HFF-Myc (cell line): ENCODE data around the gene SLC12A7.

Experiments used
- DNase-seq: peaks from one replicate; pipeline ENCODE4 v3.0.0-alpha.2; 2011; ENCODE audit warnings: low read depth; ENCODE audit errors: extremely low read depth
- H3K4me3 ChIP-seq: replicated peaks from 2 replicates; pipeline ENCODE4 v1.5.1; 2011; ENCODE audit warnings: low read depth, mild to moderate bottlenecking, control low read depth, low read length
- TF ChIP-seq, protein P1 (sequence below): IDR thresholded peaks from 2 replicates; pipeline ENCODE4 v1.5.1; 2012; ENCODE audit warnings: mild to moderate bottlenecking, low read depth, low read length, control low read depth; ENCODE audit errors: missing control alignments

The SLC12A7 gene

DNA sequence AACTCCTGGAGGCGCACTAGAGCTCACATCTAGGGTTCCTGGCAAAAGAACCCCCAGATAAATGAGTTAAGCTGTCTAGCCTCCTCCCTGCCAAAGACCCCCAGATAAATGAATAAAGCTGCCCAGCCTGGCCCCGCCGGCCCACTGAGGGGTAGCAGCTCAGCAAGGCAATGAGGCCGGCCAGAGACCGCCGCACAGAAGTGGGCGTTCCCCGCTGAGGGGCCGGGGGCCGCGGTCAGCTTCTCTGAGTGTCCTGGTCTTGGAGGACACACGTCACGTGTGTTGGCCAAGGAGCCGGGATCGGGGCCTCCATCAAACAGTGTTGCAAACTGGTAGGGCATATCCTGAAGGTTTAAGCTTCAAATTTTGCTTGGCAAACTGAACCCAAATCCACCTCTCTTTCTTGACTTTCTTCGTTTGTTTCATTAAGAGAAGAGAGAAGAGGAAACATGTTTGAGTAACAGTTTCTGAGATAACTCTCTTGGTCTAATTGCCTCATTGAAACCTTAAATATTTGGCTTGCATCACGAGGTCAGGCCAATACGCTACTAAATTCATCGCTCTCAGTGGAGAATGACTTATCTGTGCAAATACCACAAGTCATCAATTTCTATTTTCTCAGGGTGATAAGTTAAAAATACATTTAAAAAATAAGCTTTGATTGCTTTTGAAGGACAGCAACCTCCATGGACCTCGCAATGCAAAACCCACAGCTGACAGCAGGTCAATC is 11.7 kb upstream of the SLC12A7 start:
- no peak for DNase-seq
- H3K4me3 ChIP-seq: no peak overlapping the region
- TF ChIP-seq, protein P1, sequence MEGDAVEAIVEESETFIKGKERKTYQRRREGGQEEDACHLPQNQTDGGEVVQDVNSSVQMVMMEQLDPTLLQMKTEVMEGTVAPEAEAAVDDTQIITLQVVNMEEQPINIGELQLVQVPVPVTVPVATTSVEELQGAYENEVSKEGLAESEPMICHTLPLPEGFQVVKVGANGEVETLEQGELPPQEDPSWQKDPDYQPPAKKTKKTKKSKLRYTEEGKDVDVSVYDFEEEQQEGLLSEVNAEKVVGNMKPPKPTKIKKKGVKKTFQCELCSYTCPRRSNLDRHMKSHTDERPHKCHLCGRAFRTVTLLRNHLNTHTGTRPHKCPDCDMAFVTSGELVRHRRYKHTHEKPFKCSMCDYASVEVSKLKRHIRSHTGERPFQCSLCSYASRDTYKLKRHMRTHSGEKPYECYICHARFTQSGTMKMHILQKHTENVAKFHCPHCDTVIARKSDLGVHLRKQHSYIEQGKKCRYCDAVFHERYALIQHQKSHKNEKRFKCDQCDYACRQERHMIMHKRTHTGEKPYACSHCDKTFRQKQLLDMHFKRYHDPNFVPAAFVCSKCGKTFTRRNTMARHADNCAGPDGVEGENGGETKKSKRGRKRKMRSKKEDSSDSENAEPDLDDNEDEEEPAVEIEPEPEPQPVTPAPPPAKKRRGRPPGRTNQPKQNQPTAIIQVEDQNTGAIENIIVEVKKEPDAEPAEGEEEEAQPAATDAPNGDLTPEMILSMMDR: no peak

DNA sequence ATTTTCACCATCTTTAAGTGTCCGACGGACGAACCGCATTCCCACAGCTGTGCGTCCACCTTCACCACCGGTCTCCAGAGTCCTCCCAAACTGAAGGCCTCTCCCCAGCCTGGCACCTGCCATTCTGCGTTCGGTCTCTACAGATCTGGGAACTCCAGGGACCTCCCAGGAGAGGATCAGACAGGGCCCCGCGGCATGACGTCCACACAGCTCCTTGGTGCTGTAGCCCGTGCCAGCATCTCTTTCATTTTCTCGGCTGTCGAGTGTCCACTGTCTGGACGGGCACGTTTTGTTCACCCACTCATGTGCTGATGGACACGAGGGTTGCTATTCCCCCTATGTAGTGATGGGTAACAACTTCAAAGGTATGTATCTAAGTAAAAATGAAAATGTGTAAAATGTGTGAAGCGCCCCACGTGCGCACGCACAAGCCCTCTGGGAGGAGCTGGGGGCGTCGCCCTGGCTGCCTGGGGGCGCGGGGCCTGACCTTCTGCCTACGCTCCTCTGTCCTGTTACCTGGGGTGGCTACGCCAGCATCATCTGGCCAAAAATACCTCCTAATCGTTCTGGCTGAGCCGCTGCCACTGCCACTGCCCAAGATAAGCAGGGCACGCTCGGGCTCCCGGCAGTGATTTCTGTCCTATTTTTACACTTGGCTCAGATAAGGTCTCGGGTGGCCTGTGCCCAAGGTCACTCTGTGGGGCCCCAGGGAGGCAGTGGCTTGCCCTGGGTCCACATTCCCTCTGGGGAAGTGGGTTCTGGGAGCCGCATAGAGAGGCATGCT is 10.8 kb upstream of the SLC12A7 start:
- DNase-seq: no peak
- TF ChIP-seq, protein P1: no peak
- no peak overlapping the region for H3K4me3 ChIP-seq

DNA sequence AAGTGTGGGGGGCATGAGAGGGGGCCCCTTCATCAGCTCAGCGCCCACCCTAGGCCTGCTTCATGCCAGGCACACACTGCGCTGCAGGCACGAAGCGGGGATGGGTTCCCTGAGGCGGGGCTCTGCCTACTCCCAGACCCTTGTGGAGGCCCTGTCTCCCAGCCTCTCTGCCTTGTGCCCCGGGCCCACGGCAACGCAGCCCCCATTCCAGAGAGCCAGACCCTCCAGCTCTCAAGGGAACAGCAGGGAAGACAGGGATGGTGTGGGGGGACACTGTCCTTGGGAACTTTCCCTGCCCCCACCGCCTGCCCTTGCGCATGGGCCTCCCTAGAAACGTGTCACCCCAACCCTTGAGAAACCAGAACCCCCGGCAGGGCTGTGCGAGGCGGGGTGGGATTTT is 10.0 kb upstream of the SLC12A7 start:
- H3K4me3 ChIP-seq: no peak overlapping the region
- no peak for DNase-seq
- TF ChIP-seq, protein P1: no peak

DNA sequence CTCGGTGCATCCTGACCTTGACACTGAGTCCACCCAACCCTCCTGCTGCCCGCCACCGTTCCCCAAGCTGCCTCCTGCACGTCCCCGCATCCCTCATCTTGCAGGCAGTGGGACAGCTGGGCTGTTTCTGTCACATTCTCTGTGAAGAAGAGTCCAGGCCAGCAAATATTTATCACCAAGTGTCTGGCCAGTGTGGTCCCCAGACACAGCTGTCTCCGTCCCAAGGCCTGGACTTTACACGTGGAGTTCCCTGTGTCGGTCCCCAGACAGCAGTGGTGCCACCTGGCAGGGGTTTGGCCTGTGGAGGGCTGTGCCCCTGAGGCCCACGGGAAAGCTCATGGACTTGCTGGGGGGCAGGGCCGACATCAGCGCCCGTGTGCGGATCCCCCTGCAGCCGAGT is 9.2 kb upstream of the SLC12A7 start:
- no peak overlapping the region for H3K4me3 ChIP-seq
- TF ChIP-seq, protein P1: no peak
- DNase-seq: no peak

DNA sequence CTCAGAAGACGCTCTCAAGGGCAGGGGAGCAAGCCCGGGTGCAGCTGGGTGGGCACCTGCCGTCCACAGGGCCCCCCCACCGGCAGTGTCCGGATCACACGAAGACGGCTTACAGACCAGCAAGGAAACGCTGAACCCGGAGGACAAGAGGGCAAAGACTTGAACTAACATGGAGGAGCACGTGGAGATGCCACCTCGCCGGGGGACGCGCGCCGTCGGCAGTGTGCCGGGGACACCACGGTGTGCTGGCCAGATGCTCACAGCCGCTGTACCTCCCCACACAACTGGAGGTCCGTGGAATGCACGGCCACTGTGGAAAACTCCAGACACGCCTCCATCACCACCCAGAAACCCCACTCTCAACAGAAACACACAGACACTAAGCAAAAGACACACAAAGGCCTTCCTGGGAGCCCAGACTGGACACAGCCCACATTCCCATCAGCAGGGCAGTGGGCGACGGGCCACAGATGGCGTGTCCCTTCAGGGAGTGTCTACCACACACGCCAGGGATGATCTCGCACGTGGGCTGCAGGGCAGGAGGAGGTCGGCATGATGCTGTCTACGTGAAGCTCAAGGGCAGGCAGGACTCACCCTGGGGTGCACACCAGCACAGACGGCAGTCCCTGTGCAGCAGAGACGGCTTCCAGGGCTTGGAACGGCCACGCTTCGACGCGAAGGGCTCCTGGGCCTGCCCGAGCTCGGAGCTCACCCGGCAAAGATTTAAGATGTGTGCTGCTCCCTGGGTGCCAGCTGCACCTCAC is 8.6 kb upstream of the SLC12A7 start:
- H3K4me3 ChIP-seq: no peak overlapping the region
- TF ChIP-seq, protein P1: no peak
- DNase-seq: no peak

DNA sequence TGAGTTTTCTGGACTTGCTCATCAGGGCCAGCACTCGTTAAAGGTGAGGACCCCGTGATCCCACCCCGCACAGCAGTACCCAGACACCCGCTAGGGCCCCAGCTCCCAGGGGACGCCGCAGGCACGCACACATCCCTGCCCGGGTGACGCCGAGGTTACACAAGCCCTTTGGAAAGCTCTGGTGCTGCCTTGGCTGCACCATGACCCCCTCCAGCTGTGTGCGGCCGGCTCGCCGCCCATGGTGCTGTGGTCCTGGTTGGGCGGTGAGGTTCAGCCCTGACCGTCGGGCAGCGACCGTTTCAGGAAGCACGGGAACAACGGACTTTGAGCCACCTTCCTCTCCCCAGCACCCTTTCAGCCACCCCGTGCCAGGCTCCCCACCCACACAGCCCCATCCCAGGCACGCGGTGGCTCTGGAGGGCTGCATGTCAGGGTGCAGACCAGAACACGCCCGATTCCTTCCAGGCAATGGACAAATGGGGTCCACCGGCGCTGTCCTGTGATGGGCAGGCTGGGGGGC is 7.5 kb upstream of the SLC12A7 start:
- H3K4me3 ChIP-seq: no peak overlapping the region
- DNase-seq: no peak
- TF ChIP-seq, protein P1: no peak
